IMR-90 (cell line): Measurements from ENCODE around the gene NSMCE3.

ENCODE experiments used
- CEBPB ChIP-seq: IDR thresholded peaks from 2 replicates; pipeline ENCODE4 v1.6.1; 2012; ENCODE audit warnings: low read depth, low read length, improper control_type of control experiment
- FOS ChIP-seq: fragments of 150-350 bp; IDR thresholded peaks from 2 replicates; pipeline ENCODE4 v1.6.1; 2016; ENCODE audit warnings: low read depth, low read length
- MAFK ChIP-seq: IDR thresholded peaks from 2 replicates; pipeline ENCODE4 v1.6.1; 2012; ENCODE audit warnings: low read depth, low read length, improper control_type of control experiment
- MXI1 ChIP-seq: IDR thresholded peaks from 2 replicates; pipeline ENCODE4 v1.6.1; 2012; ENCODE audit warnings: low read depth, mild to moderate bottlenecking, low read length, moderate library complexity, borderline replicate concordance
- POLR2A ChIP-seq: IDR thresholded peaks from 2 replicates; pipeline ENCODE4 v1.6.1; 2012; ENCODE audit warnings: mild to moderate bottlenecking, low read depth, low read length
- RAD21 ChIP-seq: IDR thresholded peaks from 2 replicates; pipeline ENCODE4 v1.6.1; 2012; ENCODE audit warnings: low read length, improper control_type of control experiment
- RCOR1 ChIP-seq: IDR thresholded peaks from 2 replicates; pipeline ENCODE4 v1.6.1; 2012; ENCODE audit warnings: mild to moderate bottlenecking, low read length, improper control_type of control experiment; ENCODE audit not compliant: insufficient replicate concordance
- RFX5 ChIP-seq: IDR thresholded peaks from 2 replicates; pipeline ENCODE4 v1.8.0; 2012; ENCODE audit warnings: low read depth, mild to moderate bottlenecking, low read length, moderate library complexity
- TF ChIP-seq, protein P1 (sequence below): conservative IDR thresholded peaks from 2 replicates; pipeline ENCODE4 v1.5.1; 2012; ENCODE audit warnings: mild to moderate bottlenecking, low read depth, low read length, improper control_type of control experiment
- TF ChIP-seq, protein P2 (sequence below): fragments of 150-350 bp; IDR thresholded peaks from 2 replicates; pipeline ENCODE4 v1.6.1; 2016; ENCODE audit warnings: low read depth, mild to moderate bottlenecking, low read length, moderate library complexity, borderline replicate concordance
- TF ChIP-seq, protein P3 (sequence below): fragments of 150-350 bp; IDR thresholded peaks from 2 replicates; pipeline ENCODE4 v1.6.1; 2017; ENCODE audit warnings: mild to moderate bottlenecking, antibody characterized with exemption, low read length, low read depth

DNA sequence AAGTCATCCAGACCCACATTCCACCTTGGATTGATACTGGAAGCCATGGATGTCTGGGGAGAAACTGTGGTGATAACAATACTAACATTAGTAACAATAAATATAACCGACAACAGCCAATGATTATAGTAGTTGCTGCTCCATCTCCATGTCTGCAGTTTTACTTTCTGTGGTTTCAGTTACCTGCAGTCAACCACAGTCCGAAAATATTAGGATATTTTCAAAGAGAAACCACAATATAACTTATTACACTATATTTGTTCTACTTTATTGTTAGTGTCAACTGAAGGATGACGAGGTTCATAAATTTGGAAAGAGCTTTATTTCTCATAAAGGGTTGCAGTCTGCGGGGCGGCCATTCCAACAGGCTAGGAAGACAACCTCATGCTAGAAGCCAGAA is 2.6 kb upstream of the NSMCE3 start:
- TF ChIP-seq, protein P1, sequence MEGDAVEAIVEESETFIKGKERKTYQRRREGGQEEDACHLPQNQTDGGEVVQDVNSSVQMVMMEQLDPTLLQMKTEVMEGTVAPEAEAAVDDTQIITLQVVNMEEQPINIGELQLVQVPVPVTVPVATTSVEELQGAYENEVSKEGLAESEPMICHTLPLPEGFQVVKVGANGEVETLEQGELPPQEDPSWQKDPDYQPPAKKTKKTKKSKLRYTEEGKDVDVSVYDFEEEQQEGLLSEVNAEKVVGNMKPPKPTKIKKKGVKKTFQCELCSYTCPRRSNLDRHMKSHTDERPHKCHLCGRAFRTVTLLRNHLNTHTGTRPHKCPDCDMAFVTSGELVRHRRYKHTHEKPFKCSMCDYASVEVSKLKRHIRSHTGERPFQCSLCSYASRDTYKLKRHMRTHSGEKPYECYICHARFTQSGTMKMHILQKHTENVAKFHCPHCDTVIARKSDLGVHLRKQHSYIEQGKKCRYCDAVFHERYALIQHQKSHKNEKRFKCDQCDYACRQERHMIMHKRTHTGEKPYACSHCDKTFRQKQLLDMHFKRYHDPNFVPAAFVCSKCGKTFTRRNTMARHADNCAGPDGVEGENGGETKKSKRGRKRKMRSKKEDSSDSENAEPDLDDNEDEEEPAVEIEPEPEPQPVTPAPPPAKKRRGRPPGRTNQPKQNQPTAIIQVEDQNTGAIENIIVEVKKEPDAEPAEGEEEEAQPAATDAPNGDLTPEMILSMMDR = no peak
- TF ChIP-seq RAD21 (no peak), POLR2A (no peak), CEBPB (no peak), RFX5 (no peak), FOS (no peak), RCOR1 (no peak), MAFK (no peak), MXI1 (no peak)
- TF ChIP-seq, protein P2, sequence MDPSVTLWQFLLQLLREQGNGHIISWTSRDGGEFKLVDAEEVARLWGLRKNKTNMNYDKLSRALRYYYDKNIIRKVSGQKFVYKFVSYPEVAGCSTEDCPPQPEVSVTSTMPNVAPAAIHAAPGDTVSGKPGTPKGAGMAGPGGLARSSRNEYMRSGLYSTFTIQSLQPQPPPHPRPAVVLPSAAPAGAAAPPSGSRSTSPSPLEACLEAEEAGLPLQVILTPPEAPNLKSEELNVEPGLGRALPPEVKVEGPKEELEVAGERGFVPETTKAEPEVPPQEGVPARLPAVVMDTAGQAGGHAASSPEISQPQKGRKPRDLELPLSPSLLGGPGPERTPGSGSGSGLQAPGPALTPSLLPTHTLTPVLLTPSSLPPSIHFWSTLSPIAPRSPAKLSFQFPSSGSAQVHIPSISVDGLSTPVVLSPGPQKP = no peak
- TF ChIP-seq, protein P3, sequence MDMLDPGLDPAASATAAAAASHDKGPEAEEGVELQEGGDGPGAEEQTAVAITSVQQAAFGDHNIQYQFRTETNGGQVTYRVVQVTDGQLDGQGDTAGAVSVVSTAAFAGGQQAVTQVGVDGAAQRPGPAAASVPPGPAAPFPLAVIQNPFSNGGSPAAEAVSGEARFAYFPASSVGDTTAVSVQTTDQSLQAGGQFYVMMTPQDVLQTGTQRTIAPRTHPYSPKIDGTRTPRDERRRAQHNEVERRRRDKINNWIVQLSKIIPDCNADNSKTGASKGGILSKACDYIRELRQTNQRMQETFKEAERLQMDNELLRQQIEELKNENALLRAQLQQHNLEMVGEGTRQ = no peak
